PC-9 (cell line): ENCODE results near the gene YAP1. TPM values are rescaled to one million over a fixed set of nuclear protein-coding genes. Genes with fewer than 3 reads are reported as not detected.

Experiments used
- BruUV-seq: library from RNA; stranded (reverse); fragments of 400-500 nt; replicated peaks from 2 replicates; lab custom pipeline; 2021; lab: Mats Ljungman, UMichigan
- CTCF ChIA-PET: fragments of 300-600 bp; sonication (Branson Sonifier 250); formaldehyde crosslinking; loops from one replicate; lab custom pipeline; 2022; ENCODE audit warnings: antibody characterized with exemption; lab: Charles Lee
- POLR2A ChIA-PET: fragments of 300-600 bp; sonication (Branson Sonifier 250); formaldehyde crosslinking; loops from one replicate; lab custom pipeline; 2022; ENCODE audit warnings: antibody characterized with exemption; ENCODE audit not compliant: unreplicated experiment; lab: Charles Lee
- DNase-seq, 2 experiments: peaks; one replicate each; pipeline versions ENCODE4 v3.0.0 to v3.0.0-alpha.2; 2015 to 2022; ENCODE audit warnings: mixed read lengths in 1 of 2
- H2AFZ ChIP-seq: fragments of 200-600 bp; sonication (generic); 2 replicates; pipeline ENCODE4 v1.8.1; 2017; ENCODE audit warnings: antibody characterized with exemption
- H3F3A ChIP-seq: fragments of 200-600 bp; sonication (generic); 2 replicates; pipeline ENCODE4 v1.8.1; 2017; ENCODE audit warnings: antibody characterized with exemption, mild to moderate bottlenecking, low read depth; ENCODE audit not compliant: insufficient read depth
- H3K27ac ChIP-seq: fragments of 200-600 bp; sonication (generic); 2 replicates; pipeline ENCODE4 v1.6.1; 2016; ENCODE audit warnings: mixed run types
- H3K27me3 ChIP-seq: fragments of 200-600 bp; sonication (generic); 2 replicates; pipeline ENCODE4 v1.6.1; 2016; ENCODE audit warnings: low read depth, mixed run types; ENCODE audit not compliant: insufficient read depth
- H3K36me3 ChIP-seq: fragments of 200-600 bp; sonication (generic); 2 replicates; pipeline ENCODE4 v1.6.1; 2016; ENCODE audit warnings: low read depth, mixed run types
- H3K4me1 ChIP-seq: fragments of 200-600 bp; sonication (generic); replicated peaks from 2 replicates; pipeline ENCODE4 v1.6.1; 2016; ENCODE audit warnings: mixed run types; ENCODE audit not compliant: insufficient read depth
- H3K4me2 ChIP-seq: fragments of 200-600 bp; sonication (generic); 2 replicates; pipeline ENCODE4 v1.6.1; 2017; ENCODE audit warnings: mixed run types
- H3K4me3 ChIP-seq: fragments of 200-600 bp; sonication (generic); 2 replicates; pipeline ENCODE4 v1.6.1; 2016; ENCODE audit warnings: mixed run types
- H3K79me2 ChIP-seq: fragments of 200-600 bp; sonication (generic); 2 replicates; pipeline ENCODE4 v1.6.1; 2017; ENCODE audit warnings: low read depth, mixed run types
- H3K9me2 ChIP-seq: fragments of 200-600 bp; sonication (generic); 2 replicates; pipeline ENCODE4 v1.8.1; 2017; ENCODE audit warnings: mild to moderate bottlenecking; ENCODE audit not compliant: insufficient read depth
- H3K9me3 ChIP-seq: fragments of 200-600 bp; sonication (generic); 2 replicates; pipeline ENCODE4 v1.8.1; 2016; ENCODE audit warnings: low read depth; ENCODE audit not compliant: insufficient read depth
- H4K20me1 ChIP-seq: fragments of 200-600 bp; sonication (generic); 2 replicates; pipeline ENCODE4 v1.8.1; 2017; ENCODE audit not compliant: insufficient read depth
- EZH2 ChIP-seq: fragments of 200-600 bp; sonication (generic); IDR thresholded peaks from 2 replicates; pipeline ENCODE4 v1.8.0; 2017; ENCODE audit warnings: antibody characterized with exemption, low read depth
- intact Hi-C: fragments of 100-400 bp; cut with micrococcal nuclease; formaldehyde crosslinking; loops from one replicate; pipeline ENCODE4 v1.10.0; 2022; ENCODE audit not compliant: unreplicated experiment
- total RNA-seq: library from RNA; stranded (reverse); gene quantifications from 2 replicates; pipeline ENCODE4 v1.2.3, GENCODE V29; 2021
- TF ChIP-seq, protein P1 (sequence below): fragments of 200-600 bp; sonication (generic); conservative IDR thresholded peaks from 2 replicates; pipeline ENCODE4 v1.6.1; 2017; ENCODE audit warnings: mixed run types, antibody characterized with exemption, mild to moderate bottlenecking, moderate library complexity

YAP1 gene
- total RNA-seq, 1 experiment from 2014 or later, result 111 TPM

DNA sequence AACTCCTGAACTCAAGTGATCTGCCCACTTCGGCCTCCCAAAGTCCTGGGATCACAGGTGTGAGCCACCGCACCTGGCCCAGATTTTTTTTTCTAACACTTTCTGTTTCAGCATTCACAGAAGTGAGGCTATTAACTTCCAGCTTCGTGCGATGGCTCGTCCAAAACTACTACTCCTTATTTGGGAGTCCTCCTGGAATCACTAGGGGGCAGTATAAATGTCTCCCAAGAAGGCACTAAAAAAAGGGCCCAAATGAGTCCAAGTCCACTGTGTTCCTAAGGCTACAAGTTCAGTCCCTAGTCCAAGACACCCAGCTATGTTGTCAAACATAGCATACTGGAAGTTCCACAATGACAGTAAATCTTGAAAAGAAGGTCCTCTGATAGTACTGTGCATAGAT lies 143.8 kb downstream of the YAP1 start:
- no peak overlapping the region for H2AFZ ChIP-seq
- intact Hi-C loops, result no loop called here
- no peak overlapping the region for H3K27ac ChIP-seq
- CTCF ChIA-PET, result interaction anchor here (1.9 kb wide), 1 partner anchor 14 kb away, joined by 6 read pairs; no protein-coding TSS in a partner anchor
- TF ChIP-seq, protein P1, sequence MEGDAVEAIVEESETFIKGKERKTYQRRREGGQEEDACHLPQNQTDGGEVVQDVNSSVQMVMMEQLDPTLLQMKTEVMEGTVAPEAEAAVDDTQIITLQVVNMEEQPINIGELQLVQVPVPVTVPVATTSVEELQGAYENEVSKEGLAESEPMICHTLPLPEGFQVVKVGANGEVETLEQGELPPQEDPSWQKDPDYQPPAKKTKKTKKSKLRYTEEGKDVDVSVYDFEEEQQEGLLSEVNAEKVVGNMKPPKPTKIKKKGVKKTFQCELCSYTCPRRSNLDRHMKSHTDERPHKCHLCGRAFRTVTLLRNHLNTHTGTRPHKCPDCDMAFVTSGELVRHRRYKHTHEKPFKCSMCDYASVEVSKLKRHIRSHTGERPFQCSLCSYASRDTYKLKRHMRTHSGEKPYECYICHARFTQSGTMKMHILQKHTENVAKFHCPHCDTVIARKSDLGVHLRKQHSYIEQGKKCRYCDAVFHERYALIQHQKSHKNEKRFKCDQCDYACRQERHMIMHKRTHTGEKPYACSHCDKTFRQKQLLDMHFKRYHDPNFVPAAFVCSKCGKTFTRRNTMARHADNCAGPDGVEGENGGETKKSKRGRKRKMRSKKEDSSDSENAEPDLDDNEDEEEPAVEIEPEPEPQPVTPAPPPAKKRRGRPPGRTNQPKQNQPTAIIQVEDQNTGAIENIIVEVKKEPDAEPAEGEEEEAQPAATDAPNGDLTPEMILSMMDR, result peak; percentile 48; the same call in 1 of the 2 replicates
- TF ChIP-seq EZH2, result no peak
- H3K4me3 ChIP-seq, result no peak overlapping the region
- no peaks in the 10 kb centered on the region for H3K9me2 ChIP-seq
- H3F3A ChIP-seq, result peaks cover 12% of the 10 kb centered on the region; the same call in 1 of the 2 replicates
- no peak overlapping the region for H3K4me2 ChIP-seq
- H3K9me3 ChIP-seq, result no peaks in the 10 kb centered on the region
- DNase-seq, result peak in 1 of 2 experiments; percentile 21
- no peaks in the 10 kb centered on the region for H4K20me1 ChIP-seq
- peaks cover 24% of the 10 kb centered on the region for H3K4me1 ChIP-seq
- no peaks in the 10 kb centered on the region for H3K79me2 ChIP-seq
- BruUV-seq, result no TSS peak
- H3K36me3 ChIP-seq, result no peaks in the 10 kb centered on the region
- POLR2A ChIA-PET, result no interaction called here
- H3K27me3 ChIP-seq, result no peaks in the 10 kb centered on the region

DNA sequence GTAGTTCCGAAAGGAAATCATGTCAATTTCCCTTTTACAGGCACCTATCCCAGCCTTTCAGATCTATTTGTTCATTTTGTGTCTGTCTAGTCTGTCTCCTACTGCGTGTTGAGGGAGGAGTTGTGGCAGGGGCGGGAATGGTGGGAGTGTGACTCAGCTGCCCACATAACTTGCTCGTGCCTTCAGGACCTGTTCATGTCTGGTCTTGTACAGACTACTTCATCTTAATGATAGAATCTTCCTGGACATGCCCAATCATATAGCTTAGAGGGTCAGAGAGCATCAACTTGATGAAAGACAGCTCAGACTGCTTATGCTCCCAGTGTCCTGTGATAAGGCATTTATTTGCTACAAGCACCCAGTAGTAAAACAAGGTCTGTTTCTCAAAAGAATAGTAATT lies 146.0 kb downstream of the YAP1 start:
- Histone ChIP-seq H3K36me3 (no peaks in the 10 kb centered on the region), H3K4me1 (peaks cover 24% of the 10 kb centered on the region), H3K4me2 (no peak overlapping the region), H2AFZ (no peak overlapping the region), H4K20me1 (no peaks in the 10 kb centered on the region), H3F3A (peaks cover 10% of the 10 kb centered on the region; the same call in 1 of the 2 replicates), H3K9me3 (no peaks in the 10 kb centered on the region), H3K27ac (no peak overlapping the region), H3K27me3 (no peaks in the 10 kb centered on the region), H3K4me3 (no peak overlapping the region), H3K9me2 (no peaks in the 10 kb centered on the region), H3K79me2 (no peaks in the 10 kb centered on the region)
- ChIA-PET POLR2A (interaction anchor here (0.6 kb wide), 1 partner anchor 414 kb away, joined by 3 read pairs; no protein-coding TSS in a partner anchor), CTCF (interaction anchor here (0.6 to 2.0 kb wide), 2 partner anchors 13 to 1185 kb away, joined by 4 to 5 read pairs; no protein-coding TSS in a partner anchor)
- DNase-seq, result peak in 1 of 2 experiments; percentile 67
- no TSS peak for BruUV-seq
- TF ChIP-seq, protein P1, result no peak
- TF ChIP-seq EZH2, result no peak
- intact Hi-C loops, result loop anchor here (1.0 kb wide), 1 partner anchor 26 kb away; no protein-coding TSS in a partner anchor

DNA sequence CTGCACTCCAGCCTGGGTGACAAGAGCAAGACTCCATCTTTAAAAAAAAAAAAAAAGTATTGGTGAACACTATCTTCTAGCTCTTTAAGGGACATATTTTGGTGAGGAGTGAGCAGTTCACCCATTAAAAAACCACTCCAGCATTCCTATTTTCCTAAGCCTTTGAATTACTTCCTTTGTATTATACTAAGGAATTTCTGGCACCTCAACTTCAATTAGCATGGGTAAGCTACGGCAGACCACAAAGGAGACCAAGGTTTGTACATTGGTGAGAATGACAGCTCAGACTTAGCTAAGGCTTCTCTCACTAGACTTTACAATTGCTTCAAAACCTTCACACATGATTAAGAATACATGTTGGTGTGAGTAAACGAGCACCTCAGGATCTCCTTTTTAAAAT lies 150.0 kb downstream of the YAP1 start:
- no peaks in the 10 kb centered on the region for H3F3A ChIP-seq
- no peaks in the 10 kb centered on the region for H3K9me2 ChIP-seq
- no TSS peak for BruUV-seq
- no peak overlapping the region for H3K4me3 ChIP-seq
- CTCF ChIA-PET, result interaction anchor here (0.6 to 0.9 kb wide), 2 partner anchors 9 to 88 kb away, joined by 3 to 4 read pairs; no protein-coding TSS in a partner anchor
- H2AFZ ChIP-seq, result no peak overlapping the region
- H4K20me1 ChIP-seq, result no peaks in the 10 kb centered on the region
- H3K9me3 ChIP-seq, result no peaks in the 10 kb centered on the region
- H3K79me2 ChIP-seq, result no peaks in the 10 kb centered on the region
- no peak overlapping the region for H3K27ac ChIP-seq
- no peak for DNase-seq
- no peak overlapping the region for H3K4me2 ChIP-seq
- intact Hi-C loops, result no loop called here
- TF ChIP-seq EZH2, result no peak
- TF ChIP-seq, protein P1, result no peak
- H3K36me3 ChIP-seq, result no peaks in the 10 kb centered on the region
- H3K4me1 ChIP-seq, result peaks cover 6% of the 10 kb centered on the region; the same call in 1 of the 2 replicates
- POLR2A ChIA-PET, result no interaction called here
- H3K27me3 ChIP-seq, result no peaks in the 10 kb centered on the region
